ENCODE data around the gene CDH16. TPM values are rescaled to one million over a fixed set of nuclear protein-coding genes. Genes with fewer than 3 reads are reported as not detected.
A peak's percentile ranks its signal among the peaks of the same experiment; 100 is the strongest.

CDH16 gene
- total RNA-seq, 1 donor from 2014 or later: 1.8 TPM

DNA sequence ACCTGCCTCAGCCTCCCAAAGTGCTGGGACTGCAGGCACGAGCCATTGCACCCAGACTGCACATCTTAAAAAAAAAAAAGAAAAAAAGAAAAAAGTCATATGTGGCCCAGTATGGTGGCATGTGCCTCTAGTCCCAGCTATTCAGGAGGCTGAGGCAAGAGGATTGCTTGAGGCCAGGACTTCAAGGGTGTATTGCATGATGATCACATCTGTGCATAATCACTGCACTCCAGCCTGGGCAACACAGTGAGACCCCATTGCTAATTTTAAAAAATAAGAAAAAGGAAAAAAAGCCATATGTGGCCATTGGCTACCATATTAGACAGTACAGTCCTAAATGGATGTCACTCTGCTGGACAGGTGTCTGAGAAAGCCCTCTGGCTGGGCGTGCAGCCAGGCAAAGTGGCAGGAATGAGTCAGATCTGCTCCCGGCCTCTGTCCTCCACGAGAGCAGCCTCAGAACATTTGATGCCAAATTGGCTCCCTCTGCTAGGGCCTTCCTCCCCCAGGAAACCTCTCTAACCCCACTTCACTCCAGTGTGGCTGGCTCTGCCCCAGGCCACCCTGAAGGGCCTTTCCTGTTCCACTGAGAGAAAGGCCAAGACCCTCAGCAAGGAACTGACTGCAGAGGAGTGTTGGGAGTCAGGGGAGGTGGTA is 59.8 kb downstream of the CDH16 start:
- Histone ChIP-seq H3K27me3 (ENCODE audit: control insufficient read depth, insufficient read depth, low read length) (no peaks in the 10 kb centered on the region), H3K4me3 (ENCODE audit: low read depth, low read length) (no peak overlapping the region), H3K36me3 (ENCODE audit: control insufficient read depth, insufficient read depth, low read length) (no peaks in the 10 kb centered on the region)
- TF ChIP-seq, protein P1, sequence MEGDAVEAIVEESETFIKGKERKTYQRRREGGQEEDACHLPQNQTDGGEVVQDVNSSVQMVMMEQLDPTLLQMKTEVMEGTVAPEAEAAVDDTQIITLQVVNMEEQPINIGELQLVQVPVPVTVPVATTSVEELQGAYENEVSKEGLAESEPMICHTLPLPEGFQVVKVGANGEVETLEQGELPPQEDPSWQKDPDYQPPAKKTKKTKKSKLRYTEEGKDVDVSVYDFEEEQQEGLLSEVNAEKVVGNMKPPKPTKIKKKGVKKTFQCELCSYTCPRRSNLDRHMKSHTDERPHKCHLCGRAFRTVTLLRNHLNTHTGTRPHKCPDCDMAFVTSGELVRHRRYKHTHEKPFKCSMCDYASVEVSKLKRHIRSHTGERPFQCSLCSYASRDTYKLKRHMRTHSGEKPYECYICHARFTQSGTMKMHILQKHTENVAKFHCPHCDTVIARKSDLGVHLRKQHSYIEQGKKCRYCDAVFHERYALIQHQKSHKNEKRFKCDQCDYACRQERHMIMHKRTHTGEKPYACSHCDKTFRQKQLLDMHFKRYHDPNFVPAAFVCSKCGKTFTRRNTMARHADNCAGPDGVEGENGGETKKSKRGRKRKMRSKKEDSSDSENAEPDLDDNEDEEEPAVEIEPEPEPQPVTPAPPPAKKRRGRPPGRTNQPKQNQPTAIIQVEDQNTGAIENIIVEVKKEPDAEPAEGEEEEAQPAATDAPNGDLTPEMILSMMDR (IDR thresholded peaks at IDR 0.05; ENCODE audit: insufficient read depth, low read length, severe bottlenecking): no peak
- DNase-seq (ENCODE audit: low read depth) (peak; percentile 42), FAIRE-seq (no peak)

Other genes with a start within 250 kb of the CDH16 start
- gene CMTM4, start 222.1 kb downstream of the CDH16 start, total RNA-seq: 73.0 and 83.2 TPM in 2 replicates
- 127 and 138 TPM in 2 replicates for gene DYNC1LI2, start 167.3 kb downstream of the CDH16 start, total RNA-seq
- 0.26 TPM in 2 replicates for gene TERB1, start 117.3 kb downstream of the CDH16 start, total RNA-seq
- gene NAE1, start 87.9 kb downstream of the CDH16 start, total RNA-seq: 62.4 and 63.2 TPM in 2 replicates
- gene CA7, start 74.5 kb downstream of the CDH16 start, total RNA-seq: not detected in 2 replicates
- 6.3 and 9.0 TPM in 2 replicates for gene PDP2, start 38.4 kb downstream of the CDH16 start, total RNA-seq
- gene RRAD, start 6.7 kb upstream of the CDH16 start, total RNA-seq: 75.0 and 130 TPM in 2 replicates
- 227 and 333 TPM in 2 replicates for gene CIAO2B, start 15.5 kb upstream of the CDH16 start, total RNA-seq
- gene CES2, start 16.6 kb upstream of the CDH16 start, total RNA-seq: 78.2 and 434 TPM in 2 replicates
- 1.6 and 6.3 TPM in 2 replicates for gene CES3, start 42.4 kb upstream of the CDH16 start, total RNA-seq
- gene CES4A, start 69.7 kb upstream of the CDH16 start, total RNA-seq: 1.1 and 1.5 TPM in 2 replicates
- 101 and 121 TPM in 2 replicates for gene CBFB, start 110.3 kb upstream of the CDH16 start, total RNA-seq
- 7.6 and 16.3 TPM in 2 replicates for gene PHAF1, start 191.1 kb upstream of the CDH16 start, total RNA-seq
- 8.7 and 11.4 TPM in 2 replicates for gene B3GNT9, start 232.1 kb upstream of the CDH16 start, total RNA-seq
- 31.9 and 35.8 TPM in 2 replicates for gene TRADD, start 241.0 kb upstream of the CDH16 start, total RNA-seq
- gene FBXL8, start 241.1 kb upstream of the CDH16 start, total RNA-seq: 4.1 and 4.5 TPM in 2 replicates
- 3.7 and 8.1 TPM in 2 replicates for gene HSF4, start 245.9 kb upstream of the CDH16 start, total RNA-seq

Measured in bronchial epithelial cell (primary cell).